Esophagus (tissue), 2 donors: ENCODE results near the gene SEMA5A. TPM values are rescaled to one million over a fixed set of nuclear protein-coding genes. Genes with fewer than 3 reads are reported as not detected.

Experiments
- H3K27ac ChIP-seq, 2 donors: one replicate each; pipeline ENCODE4 v1.5.1; 2013; ENCODE audit warnings: low read depth in 2 of 2, mild to moderate bottlenecking in 2 of 2, inconsistent platforms in 1 of 2, low read length in 1 of 2, moderate library complexity in 1 of 2
- H3K27me3 ChIP-seq, 2 donors: one replicate each; pipeline ENCODE4 v1.6.1; 2013; ENCODE audit warnings: low read length in 2 of 2, control low read depth in 1 of 2, mild to moderate bottlenecking in 1 of 2; ENCODE audit not compliant: insufficient read depth in 2 of 2, control insufficient read depth in 1 of 2
- H3K36me3 ChIP-seq, 2 donors: one replicate each; pipeline ENCODE4 v1.6.1; 2013; ENCODE audit warnings: low read length in 1 of 2; ENCODE audit not compliant: control insufficient read depth in 2 of 2, insufficient read depth in 2 of 2
- H3K4me1 ChIP-seq, 2 donors: one replicate each; pipeline ENCODE4 v1.6.1; 2013; ENCODE audit warnings: low read length in 1 of 2; ENCODE audit not compliant: control insufficient read depth in 2 of 2, insufficient read depth in 2 of 2
- H3K4me3 ChIP-seq, 2 donors: one replicate each; pipeline ENCODE4 v1.5.1; 2013; ENCODE audit warnings: low read length in 2 of 2, mild to moderate bottlenecking in 2 of 2, low read depth in 1 of 2, moderate library complexity in 1 of 2
- H3K9me3 ChIP-seq, 2 donors: one replicate each; pipeline ENCODE4 v1.6.1; 2013; ENCODE audit warnings: mild to moderate bottlenecking in 2 of 2, low read depth in 1 of 2, low read length in 1 of 2, moderate library complexity in 1 of 2; ENCODE audit not compliant: control insufficient read depth in 2 of 2, insufficient read depth in 1 of 2
- WGBS, 2 donors: extraction: QIAGEN DNeasy Blood & Tissue Kit; methylation state at CpG; one replicate each; pipeline ENCODE4 v1.1.7; 2013; 5-methylcytosine and 5-hydroxymethylcytosine counted together
- polyA plus RNA-seq, 2 donors: library from polyadenylated mRNA; stranded (reverse); fragments of 200-250 nt; gene quantifications; one replicate each; pipeline ENCODE4 v1.2.3, GENCODE V29; 2013
- donor health status: healthy with polysubstance abuse.
- donor health status: Bipolar disorder and iron deficiency.

The SEMA5A gene
- polyA plus RNA-seq, 2 donors = 1.3 to 1.9 TPM

DNA sequence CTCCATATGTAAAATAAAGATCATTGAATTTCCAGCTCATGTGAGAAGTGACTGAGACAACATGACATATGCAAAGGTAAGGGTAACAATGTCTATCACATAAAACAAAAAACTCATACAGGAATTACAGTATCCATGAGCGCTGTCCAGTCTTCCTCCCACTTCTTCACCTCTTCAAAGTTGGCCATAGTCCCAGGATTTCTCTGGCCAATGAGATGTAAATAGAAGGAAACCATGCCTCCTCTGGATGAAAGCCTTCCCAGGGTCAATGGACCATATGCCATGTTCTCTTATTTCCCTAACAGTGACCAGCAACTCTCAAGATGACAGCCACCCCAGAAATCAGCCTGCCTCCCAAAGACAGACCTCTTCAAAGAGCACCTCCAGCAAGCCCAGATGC, 75.5 kb downstream of the SEMA5A start:
- Histone ChIP-seq H3K4me3 (no peak overlapping the region), H3K27me3 (no peaks in the 10 kb centered on the region), H3K36me3 (no peaks in the 10 kb centered on the region), H3K4me1 (no peaks in the 10 kb centered on the region), H3K9me3 (no peaks in the 10 kb centered on the region), H3K27ac (no peak overlapping the region)
- WGBS, 2 donors = 91 to 93% methylated on average over 1 of the region's 1 CpG

DNA sequence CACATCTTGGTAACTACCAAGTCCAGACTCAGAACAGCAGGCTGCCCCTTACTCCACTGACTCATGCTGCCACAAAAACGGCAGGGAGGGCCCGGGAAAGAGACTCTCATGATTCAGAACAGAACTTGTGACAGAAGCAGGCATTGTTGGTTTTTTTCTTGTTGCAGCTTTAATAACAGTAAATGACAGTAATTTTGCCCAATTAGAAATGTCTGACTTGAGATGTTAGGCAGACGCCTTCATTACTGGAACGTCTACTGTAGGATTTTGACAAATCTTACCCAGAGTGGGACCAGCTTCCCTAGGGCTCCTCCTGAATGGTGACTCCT, 77.9 kb downstream of the SEMA5A start:
- Histone ChIP-seq H3K36me3 (no peaks in the 10 kb centered on the region), H3K4me1 (no peaks in the 10 kb centered on the region), H3K27me3 (no peaks in the 10 kb centered on the region), H3K27ac (peak overlapping the region; percentile 80 to 83), H3K4me3 (no peak overlapping the region), H3K9me3 (no peaks in the 10 kb centered on the region)
- 31 to 42% methylated on average over 4 of the region's 4 CpGs for WGBS, 2 donors

DNA sequence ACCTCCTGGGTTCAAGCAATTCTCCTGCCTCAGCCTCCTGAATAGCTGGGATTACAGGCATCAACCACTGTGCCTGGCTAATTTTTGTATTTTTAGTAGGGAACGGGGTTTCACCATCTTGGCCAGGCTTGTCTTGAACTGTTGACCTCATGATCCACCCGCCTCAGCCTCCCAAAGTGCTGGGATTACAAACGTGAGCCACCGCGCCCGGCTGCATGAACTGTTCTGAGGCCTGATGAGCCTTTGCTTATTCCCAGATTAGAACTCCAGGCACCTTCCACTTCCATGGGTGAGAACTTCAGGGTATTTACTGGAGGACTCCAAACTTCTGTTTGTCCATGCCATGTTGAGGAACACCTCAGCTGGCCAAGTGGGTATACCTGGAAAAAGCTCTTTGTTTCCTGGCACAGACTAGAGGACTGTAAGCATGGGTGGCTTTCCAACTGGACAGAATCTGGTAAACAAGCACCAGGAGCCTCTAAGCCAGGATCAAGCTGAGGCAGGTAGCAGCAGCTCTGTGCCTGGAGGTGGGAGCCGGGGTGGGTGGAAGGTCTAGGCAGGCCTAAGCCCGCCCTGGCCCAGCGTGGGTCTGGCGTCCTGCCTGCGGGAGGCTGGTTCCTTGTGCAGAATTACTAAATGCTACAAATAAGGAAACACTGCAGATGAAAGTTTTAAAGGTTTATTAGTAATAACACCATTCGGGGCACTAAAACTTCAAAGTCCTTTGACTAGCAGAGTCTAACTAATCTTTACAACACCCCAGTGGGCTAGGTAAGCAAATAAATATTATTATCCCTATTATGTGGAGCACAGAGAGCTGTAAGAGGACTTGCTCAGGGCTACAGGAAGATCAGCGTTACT, 78.4 kb downstream of the SEMA5A start:
- H3K36me3 ChIP-seq = no peaks in the 10 kb centered on the region
- no peaks in the 10 kb centered on the region for H3K9me3 ChIP-seq
- peak overlapping the region; percentile 58 to 83 for H3K27ac ChIP-seq
- no peaks in the 10 kb centered on the region for H3K27me3 ChIP-seq
- no peak overlapping the region for H3K4me3 ChIP-seq
- WGBS, 2 donors = 37 to 49% methylated on average over 13 of the region's 13 CpGs
- no peaks in the 10 kb centered on the region for H3K4me1 ChIP-seq

DNA sequence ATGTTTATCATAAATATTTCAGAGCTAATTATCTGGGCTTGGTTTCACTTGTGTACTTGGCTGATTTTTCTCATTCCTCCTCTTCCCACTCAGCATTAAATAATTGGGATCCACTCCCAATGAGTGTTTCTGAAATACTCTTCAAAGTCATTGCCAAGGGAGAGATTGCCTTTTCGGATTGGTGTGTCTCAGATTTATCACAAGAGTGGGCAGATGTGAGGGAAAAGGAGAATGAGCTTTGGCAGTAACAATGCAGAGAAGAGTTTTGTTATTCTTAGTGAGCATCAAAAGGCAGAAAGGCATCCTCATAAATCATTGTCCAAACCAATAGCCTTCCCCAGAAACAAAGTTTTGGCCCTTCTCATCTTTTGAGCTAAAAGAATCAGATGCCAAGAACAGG, 79.2 kb downstream of the SEMA5A start:
- Histone ChIP-seq H3K27ac (no peak overlapping the region), H3K9me3 (no peaks in the 10 kb centered on the region), H3K36me3 (no peaks in the 10 kb centered on the region), H3K27me3 (no peaks in the 10 kb centered on the region), H3K4me3 (no peak overlapping the region), H3K4me1 (no peaks in the 10 kb centered on the region)
- WGBS, 2 donors = 20 to 50% methylated on average over 1 of the region's 1 CpG

DNA sequence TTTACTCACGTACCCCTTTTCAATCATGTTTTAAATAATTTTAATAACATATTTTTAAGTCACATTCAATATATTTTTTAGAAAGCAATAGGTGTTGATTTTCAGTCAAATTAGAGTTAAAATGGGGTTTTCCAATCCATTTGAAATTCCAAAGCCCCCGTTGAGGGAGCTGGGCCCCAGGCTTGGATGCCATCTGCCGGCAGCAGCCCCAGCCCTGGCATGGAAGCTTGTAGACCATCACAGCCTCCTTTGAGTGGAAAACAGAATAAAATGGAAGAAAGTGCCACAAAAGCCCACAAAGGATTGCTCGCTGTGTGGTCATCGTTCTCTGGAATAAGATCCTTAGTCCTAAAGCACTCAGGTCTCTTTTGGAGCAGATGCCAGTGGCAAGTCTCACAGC, 81.4 kb downstream of the SEMA5A start:
- Histone ChIP-seq H3K27me3 (no peaks in the 10 kb centered on the region), H3K9me3 (no peaks in the 10 kb centered on the region), H3K36me3 (no peaks in the 10 kb centered on the region), H3K27ac (no peak overlapping the region), H3K4me3 (no peak overlapping the region), H3K4me1 (no peaks in the 10 kb centered on the region)
- 87 to 89% methylated on average over 5 of the region's 5 CpGs for WGBS, 2 donors

DNA sequence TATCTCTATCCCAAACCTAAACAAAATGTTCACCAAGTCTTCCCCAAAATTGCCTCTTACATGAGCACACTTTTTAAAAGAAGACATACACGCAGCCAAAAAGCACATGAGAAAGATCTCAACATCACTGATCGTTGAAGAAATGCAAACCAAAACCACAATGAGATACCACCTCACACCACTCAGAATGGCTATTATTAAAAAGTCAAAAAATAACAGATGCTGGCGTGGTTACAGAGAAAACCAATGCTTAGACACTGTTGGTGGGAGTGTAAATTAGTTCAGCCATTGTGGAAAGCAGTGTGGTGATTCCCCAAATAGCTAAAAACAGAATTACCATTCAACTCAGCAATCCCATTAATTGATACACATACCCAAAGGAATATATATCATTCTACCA, 83.8 kb downstream of the SEMA5A start:
- H3K36me3 ChIP-seq = no peaks in the 10 kb centered on the region
- no peaks in the 10 kb centered on the region for H3K27me3 ChIP-seq
- no peak overlapping the region for H3K4me3 ChIP-seq
- WGBS, 2 donors = 85 to 90% methylated on average over 3 of the region's 3 CpGs
- no peak overlapping the region for H3K27ac ChIP-seq
- H3K4me1 ChIP-seq = no peaks in the 10 kb centered on the region
- no peaks in the 10 kb centered on the region for H3K9me3 ChIP-seq

DNA sequence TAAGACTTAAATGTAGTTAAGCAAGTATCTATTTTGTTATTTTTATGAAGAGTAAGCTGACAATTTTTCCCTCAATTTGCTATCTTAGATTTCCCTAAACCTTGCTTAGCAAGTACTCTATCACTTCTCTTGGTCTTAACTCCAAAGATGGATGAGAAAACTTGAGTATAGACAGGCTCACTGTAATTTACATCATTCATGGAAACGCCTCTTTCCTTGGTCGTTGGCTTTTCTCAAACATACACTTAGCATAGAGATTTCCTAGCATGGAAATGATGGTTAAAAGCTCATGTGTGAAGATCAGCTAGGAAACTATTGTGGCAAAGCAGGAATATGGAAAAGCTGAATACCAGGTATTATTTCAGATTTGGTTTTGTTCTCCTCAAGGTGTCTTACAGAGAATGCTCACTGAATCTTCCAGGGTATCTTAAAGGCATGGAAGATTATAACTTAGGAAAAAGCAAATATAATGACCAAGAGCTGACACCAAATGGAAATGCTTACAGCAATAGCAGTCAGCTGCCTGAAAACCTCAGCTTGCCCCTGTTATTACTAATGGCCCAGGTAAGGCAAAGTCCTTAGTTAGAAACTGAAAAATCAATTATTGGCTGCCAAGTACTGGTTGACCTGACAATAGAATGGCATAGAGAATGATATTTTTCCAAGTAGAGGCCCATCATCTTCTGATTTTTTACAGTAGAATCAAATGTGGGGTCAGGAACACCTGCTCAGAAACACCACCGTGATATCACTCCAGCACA, 84.8 kb downstream of the SEMA5A start:
- WGBS, 2 donors = 87 to 88% methylated on average over 3 of the region's 3 CpGs
- H3K4me1 ChIP-seq = no peaks in the 10 kb centered on the region
- no peaks in the 10 kb centered on the region for H3K36me3 ChIP-seq
- H3K27me3 ChIP-seq = no peaks in the 10 kb centered on the region
- H3K9me3 ChIP-seq = no peaks in the 10 kb centered on the region
- H3K4me3 ChIP-seq = no peak overlapping the region
- H3K27ac ChIP-seq = no peak overlapping the region

DNA sequence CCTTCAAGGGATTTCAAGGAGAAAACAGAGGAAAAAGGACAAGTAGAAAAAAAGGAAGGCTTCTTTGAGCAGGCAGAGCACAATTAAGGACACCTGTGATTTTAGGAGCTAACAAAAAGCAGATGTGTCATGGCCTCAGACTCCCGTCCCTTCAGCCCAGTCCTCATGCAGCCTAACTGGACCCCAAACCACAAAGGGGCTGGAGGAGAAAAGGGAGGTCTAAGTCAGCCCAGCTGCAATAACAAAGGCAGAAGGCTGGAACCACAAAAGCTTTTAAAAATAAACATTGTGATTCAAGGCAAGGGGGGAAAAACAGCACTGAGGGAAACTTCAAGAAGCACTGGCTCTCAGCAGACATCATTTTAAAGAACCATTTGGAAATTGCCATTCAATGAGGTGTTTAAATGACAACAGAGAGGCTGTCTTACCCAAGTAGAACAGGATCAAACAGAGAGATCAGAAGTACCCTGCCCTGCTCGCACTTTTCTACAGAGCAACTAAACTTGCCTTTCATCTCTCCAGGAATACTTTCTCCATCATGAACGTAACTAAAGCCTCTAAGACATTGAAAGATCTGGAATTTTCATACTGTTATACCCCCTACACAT, 89.3 kb downstream of the SEMA5A start:
- H3K27ac ChIP-seq = no peak overlapping the region

DNA sequence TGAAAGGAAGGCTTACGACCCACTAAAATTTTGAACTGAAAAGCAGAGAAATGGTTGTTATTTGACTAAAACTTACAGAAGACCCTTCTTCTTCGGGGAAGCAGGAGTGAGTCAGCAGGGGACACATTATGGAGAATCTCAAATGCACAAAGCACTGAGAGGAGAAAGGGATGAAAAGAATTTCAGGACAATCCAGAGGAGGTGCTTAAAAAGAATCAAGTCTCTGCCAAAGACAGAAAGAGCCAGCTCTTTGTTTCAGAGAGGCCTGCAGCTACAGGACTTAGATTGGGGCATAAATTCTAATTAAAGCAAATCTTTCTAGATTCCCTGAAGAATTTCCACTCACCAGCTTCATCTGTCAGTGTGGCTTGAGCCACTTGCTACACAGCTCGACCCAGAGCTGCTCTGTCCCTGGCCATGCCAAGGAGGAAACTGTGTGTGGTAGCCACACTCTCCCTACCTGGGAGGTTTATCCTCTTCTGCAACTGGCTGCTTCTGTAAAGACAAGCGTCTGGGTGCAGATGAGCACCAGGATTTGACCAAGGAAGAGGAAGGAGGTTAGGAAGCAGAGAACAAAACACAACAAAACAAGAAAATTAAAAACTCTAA, 89.9 kb downstream of the SEMA5A start:
- H3K4me3 ChIP-seq = no peak overlapping the region
- no peak overlapping the region for H3K27ac ChIP-seq
- H3K27me3 ChIP-seq = no peaks in the 10 kb centered on the region
- H3K4me1 ChIP-seq = no peaks in the 10 kb centered on the region
- WGBS, 2 donors = 55 to 66% methylated on average over 4 of the region's 4 CpGs
- no peaks in the 10 kb centered on the region for H3K36me3 ChIP-seq
- no peaks in the 10 kb centered on the region for H3K9me3 ChIP-seq

More for the DNA sequence above, 89.3 kb downstream of the SEMA5A start:
- H3K36me3 ChIP-seq = no peaks in the 10 kb centered on the region
- no peaks in the 10 kb centered on the region for H3K27me3 ChIP-seq
- H3K4me3 ChIP-seq = no peak overlapping the region
- no peaks in the 10 kb centered on the region for H3K4me1 ChIP-seq
- WGBS, 2 donors = 70 to 88% methylated on average over 3 of the region's 3 CpGs
- no peaks in the 10 kb centered on the region for H3K9me3 ChIP-seq
